Stimulated activated CD4-positive, alpha-beta T cell treated with anti-CD3 and anti-CD28 coated beads, Interleukin-1b, Interleukin-23, amount 100 ng/mL, for 24 hours (primary cell): Measurements from ENCODE around the gene DGCR2.
"Not testable (repeated sequence)": the region's sequence is repeated elsewhere in the genome, so short reads cannot be mapped to it uniquely, and the experiment has no call there.

Source experiments
- DNase-seq, 4 experiments: peaks; one replicate each; pipeline ENCODE4 v3.0.0-alpha.2; 2020; ENCODE audit warnings: low read depth in 4 of 4, low spot score in 1 of 4

DGCR2 gene

DNA sequence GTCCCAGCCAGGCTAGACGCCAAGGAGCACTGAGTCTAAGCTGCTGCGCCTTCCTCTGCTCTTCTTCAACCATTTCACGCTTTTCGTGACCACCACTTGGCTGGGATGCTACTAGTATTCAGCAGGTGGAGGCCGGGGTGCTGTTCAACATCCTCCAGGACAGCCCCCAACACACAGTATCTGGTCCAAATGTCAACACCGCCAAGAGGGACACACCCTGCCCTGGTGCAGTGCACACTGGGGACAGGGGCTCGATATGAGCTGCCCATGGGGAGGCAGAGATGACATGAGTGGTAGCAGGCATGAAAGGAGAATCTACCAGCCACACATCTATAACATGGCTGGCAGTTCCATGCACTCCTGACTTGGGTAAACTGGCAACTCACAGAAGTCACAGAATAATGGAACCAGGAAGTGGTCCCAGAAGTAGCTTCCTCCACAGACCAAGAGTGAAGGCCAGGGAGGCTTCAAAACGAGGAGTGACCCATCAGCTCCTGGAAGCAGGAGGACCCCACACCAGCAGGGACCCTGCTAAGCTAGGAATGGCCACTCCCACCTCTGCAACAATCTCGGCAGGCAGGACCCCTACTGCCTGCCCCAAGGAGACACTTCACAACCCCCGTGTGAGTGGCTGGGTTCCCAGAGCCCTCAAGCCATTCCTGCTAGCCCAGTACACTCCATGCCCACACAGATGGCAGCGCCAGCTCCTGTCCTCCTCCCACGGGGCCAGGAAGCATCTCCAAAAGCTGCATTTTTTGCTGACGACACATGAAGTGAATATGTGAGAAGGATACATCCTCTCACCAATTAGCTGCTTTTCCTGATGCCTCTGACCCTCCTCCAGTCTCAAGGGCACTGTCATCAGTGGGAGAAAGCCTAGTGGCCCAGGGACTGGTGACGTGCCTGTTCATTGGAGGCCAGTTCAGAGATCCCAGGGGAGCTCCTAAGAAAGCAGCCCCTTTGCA, 78.8 kb downstream of the DGCR2 start:
- DNase-seq: no peak

DNA sequence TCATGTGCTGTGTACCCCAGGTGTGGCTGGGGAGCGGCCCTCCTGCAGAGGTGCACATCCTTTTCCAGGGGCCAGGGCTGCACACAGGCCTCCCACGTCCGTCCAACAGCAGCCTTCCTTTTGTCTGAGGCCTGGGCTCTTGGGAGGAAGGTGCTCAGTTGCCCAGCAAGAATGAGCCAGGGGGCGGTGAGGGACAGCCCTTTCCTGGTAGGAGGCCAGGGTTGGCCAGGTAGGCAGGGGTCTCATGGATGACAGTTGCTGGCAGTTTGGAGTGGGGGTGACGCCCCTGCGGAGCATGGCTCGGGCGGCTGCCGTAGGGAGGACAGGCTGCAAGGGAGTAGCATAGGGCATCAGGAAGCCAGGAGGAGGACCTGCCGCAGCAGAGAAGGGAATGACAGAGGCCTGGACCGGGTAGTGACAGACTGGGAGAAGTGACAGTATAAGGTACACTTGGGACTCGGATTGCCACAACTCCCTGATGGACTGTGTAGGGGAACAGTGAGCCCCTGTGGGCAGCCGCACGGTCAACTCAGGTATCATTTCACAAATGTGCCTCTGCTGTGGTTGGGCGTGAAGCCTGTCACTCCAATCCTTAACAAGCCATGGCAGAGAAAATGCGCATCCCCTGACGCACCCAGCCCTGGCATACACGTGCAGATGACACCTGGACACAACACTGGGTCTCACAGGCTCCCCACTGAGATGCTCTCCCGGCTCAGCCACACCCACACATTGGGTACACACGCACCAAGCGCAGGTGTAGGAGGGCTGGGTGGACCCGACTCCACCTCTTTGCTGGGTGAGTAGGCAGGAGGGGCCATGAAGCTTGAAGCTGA, 79.7 kb downstream of the DGCR2 start:
- DNase-seq: no peak

- DNase-seq: no peak
Observed at GRCh38 chr22:19041704-19042074, 80.5 kb downstream of the DGCR2 start.

GRCh38 chr22:19040888-19041703, 81.1 kb downstream of the DGCR2 start:
- no peak for DNase-seq

DNA sequence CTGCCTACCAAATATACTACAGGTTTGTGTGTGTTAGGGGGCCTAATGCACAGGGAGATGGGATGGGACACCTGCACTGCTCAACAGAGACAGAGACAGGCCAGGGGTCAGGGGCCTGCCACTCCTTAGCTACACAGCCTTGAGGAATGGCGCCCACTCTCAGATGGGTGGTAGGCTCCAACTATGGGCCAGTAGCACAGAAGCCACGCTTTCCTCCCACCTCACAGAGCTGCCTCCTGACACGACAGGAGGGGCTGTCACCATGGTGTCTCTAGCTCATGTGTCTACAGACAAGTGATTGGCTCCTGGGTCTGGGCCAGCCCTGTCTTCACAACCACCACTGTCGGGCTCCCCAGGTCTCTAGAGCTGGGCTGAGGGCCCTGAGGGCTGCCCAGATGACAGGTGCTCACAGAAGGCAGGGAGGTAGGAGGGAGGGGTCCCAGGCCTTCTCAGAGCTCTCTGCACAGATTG, 81.8 kb downstream of the DGCR2 start:
- DNase-seq: no peak

DNA sequence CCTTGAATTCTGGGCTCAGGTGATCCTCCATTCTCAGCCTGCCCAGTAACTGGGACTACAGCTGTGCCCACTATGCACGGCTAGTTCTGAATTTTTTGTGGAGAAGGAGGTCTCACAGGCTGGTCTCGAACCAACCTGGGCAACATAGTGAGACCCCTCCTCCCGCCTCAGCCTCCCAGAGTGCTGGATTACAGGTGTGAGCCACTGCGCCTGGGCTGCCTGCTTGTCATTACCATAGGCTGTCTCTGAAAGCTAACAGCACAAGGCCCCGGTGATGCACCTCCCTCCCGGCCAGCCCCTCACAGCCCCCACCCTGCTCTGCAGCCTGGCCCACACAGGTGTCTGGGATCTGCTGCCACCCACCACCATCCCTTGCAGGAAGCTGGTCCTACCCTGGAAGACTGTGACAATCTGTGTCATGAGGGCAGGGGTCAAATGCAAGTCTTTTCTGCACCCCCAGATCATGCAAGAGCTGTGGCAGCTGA, 82.4 kb downstream of the DGCR2 start:
- no peak for DNase-seq

DNA sequence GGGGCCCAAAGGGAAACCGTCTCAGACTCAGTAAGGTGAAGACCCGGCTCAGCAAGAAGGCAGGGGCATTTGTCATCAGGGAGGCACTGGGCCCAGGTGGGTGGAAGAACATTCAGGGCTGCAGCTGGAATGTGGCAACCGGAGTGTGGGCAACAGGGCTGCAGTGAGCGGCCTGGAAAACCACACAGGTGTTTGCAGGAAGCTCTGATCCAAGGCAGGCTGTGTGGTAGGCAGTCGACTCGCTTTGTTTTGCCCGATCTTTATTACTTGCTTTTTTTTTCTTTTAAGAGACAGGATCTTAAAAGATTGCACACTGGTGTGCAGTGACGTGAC, 82.8 kb downstream of the DGCR2 start:
- no peak for DNase-seq

GRCh38 chr22:19038728-19039447, 83.3 kb downstream of the DGCR2 start:
- DNase-seq: no peak

- no peak for DNase-seq
Observed at GRCh38 chr22:19038164-19038546, 84.1 kb downstream of the DGCR2 start.

- DNase-seq: no peak
Observed at GRCh38 chr22:19037282-19038163, 84.7 kb downstream of the DGCR2 start.

DNA sequence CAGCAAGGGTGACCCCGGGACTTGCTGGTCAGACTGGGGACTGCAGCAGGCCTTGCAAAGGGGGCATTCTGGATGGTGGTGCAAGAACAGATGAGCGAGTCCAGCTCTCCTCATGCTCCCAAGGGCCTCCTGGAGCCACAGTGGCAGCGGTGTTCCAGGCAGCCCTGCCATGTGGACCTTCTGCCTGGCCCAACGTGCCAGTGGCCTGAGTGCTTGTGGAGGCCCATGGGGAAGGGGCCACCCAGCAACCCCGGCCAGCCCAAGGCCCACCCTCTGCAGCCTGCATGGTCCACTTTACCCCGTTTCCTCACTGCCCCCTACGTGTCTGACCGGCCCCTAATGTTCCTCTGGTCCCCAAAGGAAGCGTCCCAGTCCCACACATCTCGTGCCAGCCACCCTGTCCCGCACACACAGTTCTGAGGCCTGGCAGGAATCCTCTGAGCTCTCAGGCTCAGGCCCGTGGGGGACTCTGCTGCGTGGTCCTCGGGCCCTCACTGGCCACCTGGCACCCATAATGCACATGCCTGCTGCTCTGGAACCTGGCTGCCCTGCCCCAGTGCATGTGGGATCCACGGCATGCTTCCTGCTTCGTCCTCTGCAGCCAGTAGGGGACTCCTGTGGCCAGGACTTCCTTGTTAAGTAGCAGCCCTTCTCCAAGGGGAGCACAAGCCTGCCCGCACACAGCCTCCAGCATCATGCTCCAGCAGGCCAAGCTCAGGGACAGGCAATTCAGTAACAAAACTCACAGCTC, 85.5 kb downstream of the DGCR2 start:
- no peak for DNase-seq

DNA sequence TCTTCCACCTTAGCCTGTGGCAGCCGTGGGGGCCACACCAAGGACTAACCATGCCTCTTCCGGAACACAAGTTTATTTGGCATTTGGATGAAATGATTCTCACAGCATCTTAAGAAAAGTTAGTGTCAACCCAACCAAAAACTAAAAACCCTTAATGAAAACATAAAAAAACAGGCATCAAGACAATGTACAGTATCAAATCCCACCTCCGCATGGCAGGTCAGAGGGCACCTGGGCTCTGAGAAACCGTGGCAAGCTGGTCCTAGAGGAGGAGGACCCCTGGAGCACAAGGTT, 86.0 kb downstream of the DGCR2 start:
- DNase-seq: no peak

- DNase-seq: no peak
Observed at GRCh38 chr22:19035474-19036228, 86.6 kb downstream of the DGCR2 start.

DNA sequence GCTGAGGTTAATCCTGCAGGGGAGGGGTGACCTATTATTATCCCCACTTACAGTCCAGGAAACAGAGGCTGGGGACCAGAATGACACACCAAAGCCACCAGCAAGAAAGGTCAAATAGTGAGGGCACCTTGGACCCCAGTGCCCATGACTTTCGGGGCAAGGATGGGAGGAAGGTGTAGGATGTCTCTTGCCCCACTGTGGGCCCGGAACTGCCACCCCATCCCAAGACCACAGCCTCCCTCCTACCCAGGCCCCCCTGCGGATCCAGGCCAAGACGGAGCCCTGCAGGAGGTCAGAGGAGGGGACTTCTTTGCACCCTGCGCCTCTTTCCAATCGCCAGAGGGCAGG, 87.1 kb downstream of the DGCR2 start:
- DNase-seq: not testable (repeated sequence)

GRCh38 chr22:19034724-19035120, 87.5 kb downstream of the DGCR2 start:
- DNase-seq: not testable (repeated sequence)

DNA sequence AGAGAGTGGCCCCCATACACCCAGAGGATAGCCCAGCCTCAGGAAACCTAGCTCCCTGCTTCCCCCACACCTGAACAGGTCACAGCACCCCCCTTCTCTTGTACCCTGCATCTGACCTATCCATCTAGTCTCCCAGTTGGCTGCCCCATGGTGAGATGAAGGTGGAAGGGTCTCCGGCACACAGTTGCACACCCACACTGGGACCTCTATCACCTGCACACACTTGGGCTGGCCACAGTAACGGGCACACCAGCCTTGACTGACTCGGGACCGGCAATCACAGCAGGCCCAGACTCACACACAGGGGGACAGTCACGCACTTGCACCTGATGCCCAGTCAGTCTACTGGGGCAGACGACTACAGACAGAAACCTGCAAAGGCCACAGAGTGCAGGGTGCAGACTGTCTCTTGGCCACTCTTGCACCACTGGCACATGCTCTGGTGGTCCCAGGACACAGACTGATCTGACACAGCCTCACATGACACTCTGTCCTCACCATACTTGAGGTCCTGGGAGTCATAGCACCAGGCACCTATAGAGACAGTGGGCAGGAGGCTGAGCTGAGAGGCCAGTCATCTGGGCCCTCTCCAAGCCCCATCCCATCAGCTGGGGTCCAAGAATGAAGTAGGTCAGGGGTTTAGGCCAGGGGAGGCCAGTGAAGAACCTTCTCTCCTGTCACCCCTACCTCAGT, 88.0 kb downstream of the DGCR2 start:
- not testable (repeated sequence) for DNase-seq

DNA sequence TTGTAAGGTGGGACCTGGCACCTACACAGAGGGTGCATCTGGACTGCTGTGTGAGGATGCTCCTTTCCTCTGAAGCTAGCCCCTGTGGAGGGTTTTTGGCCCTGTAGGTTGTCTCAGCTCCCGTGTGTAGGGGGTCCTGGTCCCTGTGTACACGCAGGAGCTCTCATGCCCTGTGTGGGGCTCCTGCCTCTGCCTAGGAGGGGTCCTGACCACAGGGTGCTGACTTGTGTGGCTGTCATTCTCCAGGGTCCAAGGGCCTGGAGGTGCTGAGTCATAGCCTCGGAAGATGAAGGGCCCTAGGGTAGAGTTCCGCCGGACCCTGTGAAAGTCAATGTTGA, 88.7 kb downstream of the DGCR2 start:
- not testable (repeated sequence) for DNase-seq
